Karpas-422 (cell line): ENCODE results near the gene UMAD1. TPM values are rescaled to one million over a fixed set of nuclear protein-coding genes. Genes with fewer than 3 reads are reported as not detected.

ENCODE experiments used
- DNase-seq: peaks from one replicate; pipeline ENCODE4 v3.0.0-alpha.2; 2015
- H2AFZ ChIP-seq: fragments of 200-600 bp; sonication (generic); 2 replicates; pipeline ENCODE4 v1.6.1; 2014; ENCODE audit warnings: antibody characterized with exemption, low read length, mixed read lengths
- H3K27ac ChIP-seq: fragments of 200-600 bp; sonication (generic); 2 replicates; pipeline ENCODE4 v1.5.1; 2014; ENCODE audit warnings: mild to moderate bottlenecking, low read length, moderate library complexity
- H3K27me3 ChIP-seq: fragments of 200-600 bp; sonication (generic); 2 replicates; pipeline ENCODE4 v1.6.1; 2014; ENCODE audit warnings: low read length, mixed read lengths
- H3K36me3 ChIP-seq: fragments of 200-600 bp; sonication (generic); 2 replicates; pipeline ENCODE4 v1.6.1; 2014; ENCODE audit warnings: low read length, mixed read lengths; ENCODE audit not compliant: insufficient read depth
- H3K4me1 ChIP-seq: fragments of 200-600 bp; sonication (generic); 2 replicates; pipeline ENCODE4 v1.6.1; 2014; ENCODE audit warnings: mild to moderate bottlenecking, low read length, mixed read lengths
- H3K4me2 ChIP-seq: fragments of 200-600 bp; sonication (generic); 2 replicates; pipeline ENCODE4 v1.6.1; 2014; ENCODE audit warnings: low read length, low read depth, mild to moderate bottlenecking; ENCODE audit not compliant: poor library complexity, severe bottlenecking
- H3K4me3 ChIP-seq: fragments of 200-600 bp; sonication (generic); 2 replicates; pipeline ENCODE4 v1.5.1; 2014; ENCODE audit warnings: mild to moderate bottlenecking, antibody characterized with exemption, low read length, mixed read lengths
- H3K79me2 ChIP-seq: fragments of 200-600 bp; sonication (generic); 2 replicates; pipeline ENCODE4 v1.6.1; 2014; ENCODE audit warnings: mild to moderate bottlenecking, low read length, mixed read lengths
- H3K9ac ChIP-seq: fragments of 200-600 bp; sonication (generic); 2 replicates; pipeline ENCODE4 v1.6.0; 2014; ENCODE audit warnings: low read length
- H3K9me2 ChIP-seq: fragments of 200-600 bp; sonication (generic), shearing (Covaris generic); replicated peaks from 2 replicates; pipeline ENCODE4 v1.6.0; 2014; ENCODE audit warnings: mild to moderate bottlenecking, low read length, moderate library complexity; ENCODE audit not compliant: insufficient read depth
- H3K9me3 ChIP-seq: fragments of 300-700, 200-600 bp; sonication (generic); 2 replicates; pipeline ENCODE4 v1.6.1; 2014; ENCODE audit warnings: low read length, mixed read lengths
- H4K20me1 ChIP-seq: fragments of 200-600 bp; sonication (generic); 2 replicates; pipeline ENCODE4 v1.6.1; 2014; ENCODE audit warnings: mild to moderate bottlenecking, antibody characterized with exemption, low read length, low read depth; ENCODE audit not compliant: insufficient read depth
- total RNA-seq: library from RNA; depleted of rRNA; stranded (reverse); fragments of >200 nt; shearing (Covaris generic); gene quantifications from 2 replicates; pipeline ENCODE4 v1.2.3, GENCODE V29; 2014; ENCODE audit warnings: low replicate concordance

UMAD1 gene
- total RNA-seq, 1 experiment from 2014 or later: 15.2 TPM

DNA sequence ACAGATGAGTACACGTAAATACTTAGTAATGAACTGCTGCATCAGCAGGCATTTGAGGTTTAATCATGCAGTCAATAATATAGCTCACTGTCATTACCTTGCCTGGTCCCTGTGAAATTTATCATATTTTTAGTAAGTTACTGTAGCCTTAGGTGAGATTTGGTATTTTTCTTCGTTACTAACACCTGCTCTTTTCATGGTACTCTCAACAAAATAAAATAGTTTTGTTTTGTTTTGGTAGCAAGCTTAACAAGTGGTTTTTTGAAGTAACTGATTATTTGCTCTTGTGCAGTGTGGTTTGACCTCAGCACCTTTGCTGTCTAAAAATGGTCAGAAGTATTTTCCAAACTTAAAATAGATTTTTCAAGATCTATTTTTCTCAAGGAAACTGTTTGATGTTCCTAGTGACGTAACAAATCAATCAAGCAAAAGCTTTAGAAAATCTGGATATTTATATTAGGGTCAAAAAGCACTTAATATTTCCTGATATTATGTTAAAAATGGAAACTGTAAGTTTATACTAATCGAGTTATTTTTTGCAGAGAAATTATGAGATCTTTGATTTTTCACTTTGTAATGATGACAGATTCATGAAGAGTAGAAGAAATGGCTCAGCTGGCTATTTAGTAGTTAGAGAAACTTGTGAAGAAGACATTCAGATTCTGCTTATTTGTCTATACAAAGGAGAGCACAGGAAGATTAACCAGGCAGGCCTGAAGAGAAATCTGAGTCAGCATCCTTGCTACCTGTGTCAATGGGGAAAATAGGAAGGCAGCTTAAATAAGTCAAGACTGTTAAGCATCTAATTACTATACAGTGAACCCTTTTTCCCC is 98.9 kb downstream of the UMAD1 start:
- no peaks in the 10 kb centered on the region for H3K9me3 ChIP-seq

DNA sequence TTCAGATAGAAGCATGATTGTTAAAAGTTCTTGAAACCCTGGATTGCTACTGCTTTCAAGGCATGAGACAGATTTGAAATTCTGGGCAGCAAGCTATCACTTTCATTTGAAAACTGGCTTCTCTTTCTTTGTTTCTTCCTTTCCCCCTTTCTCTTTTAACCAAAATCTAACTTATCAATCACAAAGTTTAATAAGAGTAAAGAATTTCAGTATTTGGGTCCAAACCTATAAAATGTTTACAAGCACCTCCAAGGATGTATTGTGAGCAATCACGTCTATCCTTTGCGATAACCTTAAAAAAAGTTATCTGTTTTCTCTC is 99.4 kb downstream of the UMAD1 start:
- no peaks in the 10 kb centered on the region for H3K4me1 ChIP-seq
- no peaks in the 10 kb centered on the region for H3K36me3 ChIP-seq
- no peak overlapping the region for H3K4me3 ChIP-seq
- no peaks in the 10 kb centered on the region for H3K27me3 ChIP-seq
- H3K9me3 ChIP-seq: no peaks in the 10 kb centered on the region
- H3K27ac ChIP-seq: no peak overlapping the region
- no peaks in the 10 kb centered on the region for H3K79me2 ChIP-seq
- no peak overlapping the region for H3K9ac ChIP-seq
- H3K4me2 ChIP-seq: no peak overlapping the region
- no peak for DNase-seq
- no peak overlapping the region for H2AFZ ChIP-seq
- H3K9me2 ChIP-seq: no peaks in the 10 kb centered on the region
- H4K20me1 ChIP-seq: no peaks in the 10 kb centered on the region

More for the DNA sequence above, 98.9 kb downstream of the UMAD1 start:
- H3K4me1 ChIP-seq: peaks cover 3% of the 10 kb centered on the region; the same call in 1 of the 2 replicates
- no peaks in the 10 kb centered on the region for H3K36me3 ChIP-seq
- H3K4me2 ChIP-seq: no peak overlapping the region
- no peaks in the 10 kb centered on the region for H3K9me2 ChIP-seq
- no peak overlapping the region for H3K4me3 ChIP-seq
- H3K27ac ChIP-seq: no peak overlapping the region
- no peak for DNase-seq
- no peak overlapping the region for H3K9ac ChIP-seq
- no peaks in the 10 kb centered on the region for H3K79me2 ChIP-seq
- no peaks in the 10 kb centered on the region for H3K27me3 ChIP-seq
- no peaks in the 10 kb centered on the region for H4K20me1 ChIP-seq
- no peak overlapping the region for H2AFZ ChIP-seq

DNA sequence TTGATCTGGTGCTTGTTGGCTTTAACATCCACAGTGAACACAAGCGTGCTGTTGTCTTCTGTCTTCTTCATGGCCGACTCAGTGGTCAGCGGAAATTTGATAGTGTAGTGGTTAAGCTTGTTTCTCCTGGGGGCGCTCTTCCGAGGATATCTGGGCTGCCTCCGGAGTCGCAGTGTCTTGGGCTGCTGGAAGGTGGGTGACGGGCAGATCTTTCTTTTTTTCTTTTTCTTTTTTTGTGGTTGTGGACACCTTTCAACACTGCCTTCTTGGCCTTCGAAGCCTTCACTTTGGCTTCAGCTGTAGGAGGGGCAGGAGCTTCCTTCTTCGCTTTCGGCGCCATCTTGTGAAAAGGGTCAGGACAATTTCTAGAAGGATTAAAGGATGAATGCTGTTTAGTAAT is 101.7 kb downstream of the UMAD1 start:
- Histone ChIP-seq H3K4me3 (no peak overlapping the region), H3K36me3 (no peaks in the 10 kb centered on the region), H3K9me2 (no peaks in the 10 kb centered on the region), H3K27me3 (no peaks in the 10 kb centered on the region), H4K20me1 (0 out of 2 replicates have a peak, but pooled peaks cover 2% of the 10 kb centered on the region), H3K4me1 (no peaks in the 10 kb centered on the region), H3K4me2 (no peak overlapping the region), H3K79me2 (no peaks in the 10 kb centered on the region), H2AFZ (no peak overlapping the region), H3K9me3 (no peaks in the 10 kb centered on the region), H3K9ac (no peak overlapping the region), H3K27ac (no peak overlapping the region)
- no peak for DNase-seq

DNA sequence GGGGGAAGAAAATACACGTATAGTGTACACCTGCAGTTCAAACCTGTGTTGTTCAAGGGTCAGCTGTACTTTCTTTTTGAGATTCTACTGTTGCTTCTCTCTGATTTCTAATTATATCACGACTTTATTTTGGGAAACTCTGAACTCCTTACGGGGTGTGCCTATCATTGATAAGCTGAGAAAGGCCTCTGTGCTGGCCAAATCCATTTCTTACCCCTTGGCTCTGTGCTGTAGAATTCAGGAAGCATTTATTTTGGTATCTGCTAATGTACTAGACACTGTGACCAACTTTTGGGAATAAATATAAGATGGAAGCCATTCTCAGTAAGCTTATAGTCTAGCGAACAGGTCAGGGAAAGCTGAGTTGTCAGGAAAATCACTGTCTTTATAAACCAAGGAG is 104.7 kb downstream of the UMAD1 start:
- Histone ChIP-seq H4K20me1 (0 out of 2 replicates have a peak, but pooled peaks cover 5% of the 10 kb centered on the region), H3K9ac (no peak overlapping the region), H3K9me2 (no peaks in the 10 kb centered on the region), H2AFZ (no peak overlapping the region), H3K79me2 (no peaks in the 10 kb centered on the region), H3K4me3 (no peak overlapping the region), H3K4me1 (no peaks in the 10 kb centered on the region), H3K9me3 (no peaks in the 10 kb centered on the region), H3K4me2 (no peak overlapping the region), H3K36me3 (no peaks in the 10 kb centered on the region), H3K27ac (no peak overlapping the region), H3K27me3 (no peaks in the 10 kb centered on the region)
- no peak for DNase-seq

DNA sequence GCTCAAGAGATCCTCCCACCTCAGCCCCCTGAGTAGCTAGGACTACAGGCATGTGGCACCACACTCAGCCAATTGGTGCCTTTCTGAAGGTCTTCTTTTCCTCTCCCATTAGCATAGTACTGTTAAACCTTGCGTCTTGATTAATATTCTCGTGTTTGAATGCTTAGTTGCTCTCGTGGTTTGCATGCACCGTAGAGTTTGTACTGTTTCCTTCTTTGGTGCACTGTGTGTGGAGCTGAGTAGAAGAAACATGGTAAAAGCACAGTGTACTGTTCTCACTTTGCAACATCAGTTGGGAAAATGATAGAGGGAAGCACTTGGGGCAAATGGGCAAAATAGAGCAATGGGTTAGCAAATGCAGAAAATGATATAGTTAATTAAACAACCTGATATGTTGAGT is 105.4 kb downstream of the UMAD1 start:
- Histone ChIP-seq H3K9me3 (no peaks in the 10 kb centered on the region), H3K79me2 (no peaks in the 10 kb centered on the region), H3K4me1 (no peaks in the 10 kb centered on the region), H3K4me3 (no peak overlapping the region), H3K27ac (no peak overlapping the region), H3K36me3 (no peaks in the 10 kb centered on the region), H3K9ac (no peak overlapping the region), H2AFZ (no peak overlapping the region), H3K9me2 (no peaks in the 10 kb centered on the region), H4K20me1 (0 out of 2 replicates have a peak, but pooled peaks cover 5% of the 10 kb centered on the region), H3K27me3 (no peaks in the 10 kb centered on the region), H3K4me2 (no peak overlapping the region)
- no peak for DNase-seq

DNA sequence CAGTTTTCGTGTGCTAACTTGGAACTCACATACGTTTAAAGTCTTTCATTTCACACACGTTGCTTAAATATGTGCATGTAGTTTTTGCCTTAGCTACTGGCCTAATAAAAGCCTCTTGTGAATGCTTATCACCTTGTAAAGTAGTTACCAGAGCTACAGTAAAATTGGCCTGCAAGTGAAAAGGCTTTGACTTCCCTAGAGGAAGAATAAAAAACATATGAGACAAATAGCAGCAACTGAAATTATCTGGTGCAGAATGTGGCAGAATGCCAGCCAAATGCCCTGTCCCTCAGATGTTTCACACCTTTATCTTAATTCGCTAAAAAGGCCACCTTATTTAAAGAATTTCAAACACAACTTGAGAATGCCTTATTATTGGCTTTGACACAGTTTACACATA is 105.9 kb downstream of the UMAD1 start:
- H3K9me3 ChIP-seq: no peaks in the 10 kb centered on the region
- no peaks in the 10 kb centered on the region for H3K79me2 ChIP-seq
- 0 out of 2 replicates have a peak, but pooled peaks cover 5% of the 10 kb centered on the region for H4K20me1 ChIP-seq
- no peak overlapping the region for H2AFZ ChIP-seq
- no peak overlapping the region for H3K4me2 ChIP-seq
- no peak overlapping the region for H3K9ac ChIP-seq
- no peaks in the 10 kb centered on the region for H3K4me1 ChIP-seq
- H3K4me3 ChIP-seq: no peak overlapping the region
- H3K9me2 ChIP-seq: no peaks in the 10 kb centered on the region
- DNase-seq: no peak
- H3K27me3 ChIP-seq: no peaks in the 10 kb centered on the region
- H3K36me3 ChIP-seq: no peaks in the 10 kb centered on the region
- H3K27ac ChIP-seq: no peak overlapping the region

DNA sequence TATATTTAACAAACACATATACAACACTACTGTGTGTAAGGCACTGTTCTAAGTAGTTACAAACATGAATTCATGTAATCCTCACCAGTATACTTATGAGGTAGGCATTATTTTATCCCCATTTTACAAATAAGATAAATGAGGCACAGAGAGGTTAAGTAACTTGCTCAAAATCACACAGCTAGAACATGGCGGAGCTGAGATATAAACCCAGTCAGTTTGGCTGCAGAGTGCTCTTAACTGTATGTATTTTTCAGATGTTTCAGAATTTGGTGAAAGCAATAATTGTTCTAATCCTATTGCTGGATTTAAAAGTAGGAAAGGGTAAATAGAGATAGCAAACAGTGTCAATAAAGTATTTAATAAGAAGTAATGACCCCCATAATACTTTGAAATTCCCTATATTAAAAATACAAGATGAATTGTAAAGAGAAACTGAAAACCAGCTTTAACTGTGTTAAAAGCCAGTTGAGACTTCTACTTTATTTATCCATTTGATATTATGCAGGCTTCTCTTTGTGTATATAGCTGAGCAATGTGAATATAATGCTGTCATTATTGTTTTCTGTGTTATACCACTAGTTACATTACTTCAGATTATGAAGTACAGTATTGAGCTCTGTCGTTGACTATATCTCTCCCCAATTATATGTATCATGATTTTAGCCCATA is 110.2 kb downstream of the UMAD1 start:
- no peaks in the 10 kb centered on the region for H3K36me3 ChIP-seq
- H3K79me2 ChIP-seq: no peaks in the 10 kb centered on the region
- no peaks in the 10 kb centered on the region for H3K4me1 ChIP-seq
- no peaks in the 10 kb centered on the region for H3K9me2 ChIP-seq
- H3K9me3 ChIP-seq: no peaks in the 10 kb centered on the region
- H3K27ac ChIP-seq: no peak overlapping the region
- no peak overlapping the region for H3K9ac ChIP-seq
- no peak overlapping the region for H3K4me2 ChIP-seq
- 0 out of 2 replicates have a peak, but pooled peaks cover 5% of the 10 kb centered on the region for H4K20me1 ChIP-seq
- no peaks in the 10 kb centered on the region for H3K27me3 ChIP-seq
- no peak for DNase-seq
- H2AFZ ChIP-seq: no peak overlapping the region
- no peak overlapping the region for H3K4me3 ChIP-seq

DNA sequence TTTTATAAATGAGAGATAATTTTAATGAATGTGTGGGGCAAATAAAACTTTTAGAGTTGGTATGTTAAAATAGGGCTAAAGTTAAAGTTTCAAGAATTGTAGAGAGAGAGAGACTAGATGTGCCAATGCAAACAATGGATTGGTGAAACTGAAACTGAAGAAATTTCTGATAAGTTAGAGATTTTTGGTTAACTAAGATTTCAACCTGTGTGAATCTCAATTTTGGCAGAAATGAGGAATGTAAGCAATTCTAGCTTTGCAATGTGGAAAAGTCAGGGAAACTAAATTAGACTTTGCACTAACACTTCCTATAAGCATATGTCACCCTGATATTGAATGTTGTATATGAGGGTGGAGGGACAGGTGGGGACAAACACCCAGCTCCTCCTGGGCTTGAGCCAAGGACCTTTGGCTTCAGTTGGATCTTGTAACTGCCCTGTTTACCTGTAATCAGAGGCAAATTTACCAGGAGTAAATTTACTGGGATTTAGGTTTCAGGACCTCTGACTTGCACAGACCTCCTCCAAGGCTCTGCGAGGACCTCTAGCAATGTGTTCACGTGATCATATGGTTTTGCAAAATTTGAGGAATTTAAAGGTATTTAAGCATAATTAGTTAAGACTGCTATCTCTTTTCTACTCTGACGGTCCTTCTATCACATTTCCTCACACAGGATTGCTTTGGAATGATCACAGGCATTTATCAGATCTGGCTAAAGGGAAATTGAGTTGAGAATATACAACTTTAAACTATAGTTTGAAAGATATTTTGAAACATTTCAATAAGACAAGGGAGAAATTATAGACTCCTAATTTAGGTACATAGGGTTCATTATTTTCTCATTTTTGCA is 110.9 kb downstream of the UMAD1 start:
- H3K4me3 ChIP-seq: no peak overlapping the region
- no peak for DNase-seq
- no peaks in the 10 kb centered on the region for H3K4me1 ChIP-seq
- H2AFZ ChIP-seq: no peak overlapping the region
- H3K9me2 ChIP-seq: no peaks in the 10 kb centered on the region
- H3K9me3 ChIP-seq: no peaks in the 10 kb centered on the region
- 0 out of 2 replicates have a peak, but pooled peaks cover 5% of the 10 kb centered on the region for H4K20me1 ChIP-seq
- H3K9ac ChIP-seq: no peak overlapping the region
- H3K36me3 ChIP-seq: no peaks in the 10 kb centered on the region
- H3K79me2 ChIP-seq: no peaks in the 10 kb centered on the region
- H3K27ac ChIP-seq: no peak overlapping the region
- H3K4me2 ChIP-seq: no peak overlapping the region
- H3K27me3 ChIP-seq: no peaks in the 10 kb centered on the region
